GM18499 (cell line): ENCODE results near the gene TRIM60.
"Not testable (repeated sequence)": the region's sequence is repeated elsewhere in the genome, so short reads cannot be mapped to it uniquely, and the experiment has no call there.

Experiments
- ATAC-seq: cut with Tn5 transposase; IDR thresholded peaks from one replicate; pipeline ENCODE4 v1.9.1; 2021; ENCODE audit warnings: moderate number of reproducible peaks; ENCODE audit not compliant: insufficient read depth, unreplicated experiment

The TRIM60 gene

DNA sequence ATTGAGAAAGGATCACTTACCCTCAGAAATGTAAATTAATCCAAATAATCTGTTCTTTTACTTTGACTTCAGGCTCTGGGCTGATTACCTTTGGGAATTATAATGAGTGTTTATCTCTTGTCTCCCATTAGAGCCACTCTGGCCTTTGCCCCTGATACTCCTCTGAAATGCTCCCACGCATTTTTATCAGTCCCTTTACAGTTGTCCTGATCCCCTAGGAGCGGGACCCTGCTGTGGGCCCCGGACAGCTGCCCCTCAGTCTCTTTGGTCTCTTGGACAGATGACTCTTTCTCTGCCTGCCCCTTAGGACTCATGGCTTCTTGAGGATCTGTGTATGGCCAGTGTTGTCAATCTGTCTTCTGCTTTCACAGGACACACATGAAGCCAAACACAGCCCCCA lies 20.8 kb downstream of the TRIM60 start:
- ATAC-seq: no peak

DNA sequence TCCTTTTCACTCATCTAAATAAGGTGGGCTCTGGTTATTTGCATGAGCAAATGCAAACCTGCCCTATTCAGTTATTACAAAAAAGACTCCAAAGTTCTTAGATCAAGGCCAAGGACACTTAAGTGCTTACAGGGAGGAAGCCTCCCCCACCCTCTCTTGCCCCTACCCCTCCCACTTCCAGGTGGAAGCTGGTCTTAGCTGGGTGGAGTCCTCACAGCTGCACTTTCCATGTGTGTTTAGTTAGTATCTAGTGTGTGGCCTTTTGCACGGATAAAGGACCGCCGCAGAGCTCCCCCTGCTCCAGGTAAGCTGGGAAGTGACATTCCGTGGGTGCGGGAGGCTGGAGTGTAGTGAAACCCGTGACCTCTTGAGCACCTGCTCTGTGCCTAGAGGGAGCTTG lies 21.8 kb downstream of the TRIM60 start, which contains the start of gene TRIM75:
TRIM75 (plus strand) TSS at position 222 of the 400 bp plus-strand sequence. CDS start 5,282 bp downstream, outside the sequence.
- no peak for ATAC-seq

DNA sequence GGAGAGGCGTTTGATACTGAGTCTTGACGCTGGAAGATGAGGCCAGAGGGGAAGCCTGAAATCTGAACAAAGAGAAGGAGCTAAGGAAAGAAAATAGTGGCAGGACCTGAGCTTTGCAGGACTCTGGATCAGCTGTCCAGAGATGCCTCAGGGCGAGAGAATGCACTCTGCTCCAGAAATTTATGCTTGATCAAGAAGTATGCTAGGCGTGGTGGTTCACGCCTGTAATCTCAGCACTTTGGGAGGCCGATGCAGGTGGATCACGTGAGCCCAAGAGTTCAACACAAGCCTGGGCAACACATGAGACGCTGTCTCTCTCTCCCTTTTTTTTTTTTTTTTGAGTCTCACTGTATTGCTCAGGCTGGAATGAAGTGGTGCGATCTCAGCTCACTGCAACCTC lies 23.8 kb downstream of the TRIM60 start:
- no peak for ATAC-seq

DNA sequence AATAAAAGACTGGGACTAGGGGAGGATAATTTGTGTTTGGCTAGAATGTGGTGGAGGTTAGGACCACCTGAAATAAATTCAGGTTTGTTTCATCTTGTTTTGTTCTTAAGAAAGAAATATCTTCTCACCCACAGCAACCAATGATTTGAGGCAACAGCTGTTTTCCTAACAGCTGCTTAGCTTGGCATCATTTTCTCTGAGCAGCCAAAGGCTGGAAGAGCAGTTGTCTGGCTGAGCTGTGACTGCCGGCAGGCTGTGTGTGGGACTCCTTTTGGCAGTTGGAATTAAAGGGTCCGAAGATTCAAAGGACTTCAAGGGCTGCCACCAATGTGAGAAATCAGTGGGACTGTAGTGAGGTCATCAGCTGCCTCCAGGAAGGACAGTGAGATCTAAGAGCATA lies 26.9 kb downstream of the TRIM60 start:
- ATAC-seq: no peak

DNA sequence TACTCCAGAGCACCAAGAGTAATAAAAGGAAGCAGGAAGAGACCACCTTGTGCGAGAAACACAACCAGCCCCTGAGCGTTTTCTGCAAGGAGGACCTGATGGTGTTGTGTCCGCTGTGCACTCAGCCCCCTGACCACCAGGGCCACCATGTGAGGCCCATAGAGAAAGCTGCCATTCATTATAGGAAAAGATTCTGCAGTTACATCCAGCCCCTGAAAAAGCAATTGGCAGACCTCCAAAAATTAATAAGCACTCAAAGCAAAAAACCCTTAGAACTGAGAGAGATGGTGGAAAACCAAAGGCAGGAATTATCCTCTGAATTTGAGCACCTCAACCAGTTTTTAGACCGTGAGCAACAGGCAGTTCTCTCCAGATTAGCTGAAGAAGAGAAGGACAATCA lies 27.6 kb downstream of the TRIM60 start:
- ATAC-seq: no peak

DNA sequence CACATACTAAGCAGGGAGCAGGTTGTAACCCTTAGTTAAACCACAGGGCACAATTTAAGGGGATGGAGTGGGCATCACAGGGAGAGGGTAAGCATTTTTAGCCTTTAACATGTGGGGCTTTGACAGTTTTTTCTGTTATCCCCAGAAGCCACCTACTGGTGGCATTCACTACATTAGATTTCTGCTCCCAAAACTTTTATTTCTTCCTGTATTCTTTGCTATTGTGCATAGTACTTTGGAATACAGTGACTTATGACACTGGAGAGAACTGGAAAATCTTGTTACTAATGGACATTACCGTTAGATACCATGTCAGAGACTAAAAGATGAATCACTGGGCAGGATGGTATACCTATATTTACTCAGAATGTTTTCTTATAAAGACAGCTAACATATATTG lies 29.1 kb downstream of the TRIM60 start:
- no peak for ATAC-seq

DNA sequence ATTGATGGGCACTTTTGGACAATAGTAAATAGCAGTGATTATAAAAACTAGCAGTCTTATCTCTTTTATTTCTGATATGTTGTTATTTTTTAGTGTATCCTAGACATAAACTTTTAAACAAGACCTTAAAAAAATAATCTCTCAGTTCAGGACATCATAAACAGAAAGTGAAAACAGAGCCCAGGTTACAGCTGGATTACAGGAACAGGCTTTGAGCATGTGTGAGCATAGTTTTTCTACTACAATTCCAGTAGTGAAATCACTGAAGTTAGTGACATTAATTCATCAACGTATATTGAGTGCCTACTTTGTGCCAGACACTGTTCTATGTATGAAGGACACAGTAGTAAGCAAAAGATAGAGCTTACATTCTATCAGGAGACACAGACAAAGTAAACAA lies 38.8 kb downstream of the TRIM60 start:
- ATAC-seq: no peak

DNA sequence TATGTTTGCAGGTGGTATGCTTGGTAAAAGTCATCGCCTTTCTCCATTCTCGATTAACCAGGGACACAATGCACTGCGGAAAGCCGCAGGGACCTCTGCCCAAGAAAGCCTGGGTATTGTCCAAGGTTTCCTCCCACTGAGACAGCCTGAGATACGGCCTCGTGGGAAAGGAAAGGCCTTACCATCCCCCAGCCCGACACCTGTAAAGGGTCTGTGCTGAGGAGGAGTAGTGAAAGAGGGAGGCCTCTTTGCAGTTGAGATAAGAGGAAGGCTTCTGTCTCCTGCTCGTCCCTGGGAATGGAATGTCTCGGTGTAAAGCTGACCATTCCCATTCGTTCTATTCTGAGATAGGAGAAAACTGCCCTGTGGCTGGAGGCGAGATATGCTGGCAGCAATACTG lies 41.5 kb downstream of the TRIM60 start:
- ATAC-seq: not testable (repeated sequence)

DNA sequence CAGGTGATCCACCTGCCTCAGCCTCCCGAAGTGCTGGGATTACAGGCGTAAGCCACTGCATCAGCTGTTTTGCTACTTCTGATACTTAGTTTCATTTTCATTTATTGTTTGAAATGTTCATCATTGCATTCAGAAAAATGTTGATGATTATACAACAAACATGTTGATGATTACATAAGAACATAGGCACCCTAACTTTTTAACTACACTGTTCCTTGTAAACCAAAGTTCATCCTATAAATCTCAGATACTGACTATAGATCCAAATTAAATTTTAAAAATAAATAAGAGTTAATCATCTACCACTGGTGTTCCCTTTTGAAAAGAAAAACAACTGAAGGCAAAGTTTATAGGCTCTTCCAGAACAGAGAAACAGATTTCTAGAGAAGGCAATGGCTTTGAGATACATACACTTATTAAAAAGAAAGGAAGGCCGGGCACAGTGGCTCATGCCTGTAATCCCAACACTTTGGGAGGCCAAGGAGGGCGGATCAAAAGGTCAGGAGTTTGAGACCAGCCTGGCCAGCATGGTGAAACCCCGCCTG lies 45.3 kb downstream of the TRIM60 start:
- no peak for ATAC-seq

DNA sequence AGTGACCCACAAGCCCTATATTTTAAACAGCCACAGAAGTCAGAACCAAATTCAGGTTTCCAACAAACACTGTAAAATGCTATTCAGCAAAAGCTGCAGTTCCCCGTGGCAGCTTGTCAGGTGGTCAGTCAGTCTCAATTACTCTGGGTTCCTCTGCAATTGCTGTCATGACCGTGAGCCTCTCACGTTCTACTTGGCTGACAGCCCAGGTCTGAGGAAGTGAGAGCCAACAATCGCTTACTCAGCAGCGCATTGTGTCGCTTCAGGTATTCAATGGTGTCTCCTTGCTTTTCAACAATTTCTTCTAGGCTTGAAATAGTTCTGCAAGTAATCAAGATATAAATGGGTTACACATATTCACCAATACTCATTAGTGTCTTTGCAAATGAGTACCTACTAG lies 47.7 kb downstream of the TRIM60 start:
- no peak for ATAC-seq

DNA sequence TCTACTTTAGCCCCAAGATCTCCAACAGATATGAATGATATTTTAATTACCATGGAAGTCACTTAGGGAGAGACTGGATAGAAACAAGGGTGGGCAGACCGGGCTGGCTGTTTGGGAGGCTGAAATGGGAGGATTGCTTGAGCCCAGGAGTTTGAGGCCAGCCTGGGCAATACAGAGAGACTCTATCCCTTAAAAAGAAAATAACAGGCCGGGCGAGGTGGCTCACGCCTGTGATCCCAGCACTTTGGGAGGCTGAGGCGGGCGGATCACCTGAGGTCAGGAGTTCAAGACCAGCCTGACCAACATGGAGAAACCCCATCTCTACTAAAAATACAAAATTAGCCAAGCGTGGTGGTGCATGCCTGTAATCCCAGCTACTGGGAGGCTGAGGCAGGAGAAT lies 53.0 kb downstream of the TRIM60 start:
- ATAC-seq: not testable (repeated sequence)

DNA sequence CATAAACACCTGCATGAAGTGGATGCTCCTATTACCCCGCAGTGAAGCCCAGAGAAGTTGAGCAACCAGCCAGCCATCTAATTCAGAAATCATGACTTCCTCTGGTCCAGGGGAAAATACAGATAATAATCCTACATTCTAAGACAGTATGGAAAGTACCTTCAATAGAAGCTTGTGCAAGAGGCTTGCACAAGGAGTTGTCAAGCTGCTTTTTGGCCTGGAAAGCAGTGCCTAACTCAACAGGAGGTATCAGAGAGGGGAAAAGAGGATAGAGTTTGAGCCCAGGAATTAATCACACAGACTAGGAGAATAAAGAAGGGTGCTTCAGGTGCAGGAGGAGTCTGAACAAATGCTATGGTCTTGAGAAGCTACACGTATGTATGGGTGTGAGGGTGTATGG lies 54.1 kb downstream of the TRIM60 start:
- ATAC-seq: no peak

DNA sequence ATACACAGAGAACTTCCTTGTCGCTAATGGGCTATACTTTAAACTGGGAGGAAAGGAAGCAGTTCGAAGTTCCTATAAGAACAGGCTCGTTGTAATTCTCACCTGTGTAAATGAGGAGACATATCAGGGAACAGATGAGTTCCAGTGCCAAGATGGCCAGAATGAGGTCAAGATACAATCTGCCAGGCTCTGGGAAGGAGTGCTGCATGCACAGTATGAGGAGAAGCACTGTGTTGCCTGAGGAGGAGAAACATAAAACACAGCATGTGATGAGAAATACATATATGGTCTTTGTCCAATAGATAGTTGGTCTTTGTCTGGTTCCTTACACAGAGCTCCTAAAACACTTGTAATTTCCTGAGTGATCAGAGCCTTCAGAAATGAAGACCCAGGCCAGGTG lies 56.6 kb downstream of the TRIM60 start:
- no peak for ATAC-seq
